Stimulated activated naive CD8-positive, alpha-beta T cell treated with anti-CD3 and anti-CD28 coated beads, Interleukin-15, Interleukin-2, amounts not matched to agents 100 ng/mL and 50 ng/mL, for 24 hours (primary cell): ENCODE data around the gene PDE1A.

ENCODE experiments used
- H3K27ac Mint-ChIP-seq: one replicate; pipeline ENCODE4 v1.8.0; 2021; ENCODE audit warnings: mild to moderate bottlenecking, mixed read lengths
- H3K27me3 Mint-ChIP-seq: one replicate; pipeline ENCODE4 v1.8.0; 2021; ENCODE audit warnings: mixed read lengths
- H3K36me3 Mint-ChIP-seq: one replicate; pipeline ENCODE4 v1.8.0; 2021; ENCODE audit warnings: low read depth, mixed read lengths
- H3K4me1 Mint-ChIP-seq: one replicate; pipeline ENCODE4 v1.8.0; 2021; ENCODE audit warnings: low read depth, mixed read lengths
- H3K4me3 Mint-ChIP-seq: one replicate; pipeline ENCODE4 v1.8.0; 2021; ENCODE audit warnings: mild to moderate bottlenecking, mixed read lengths
- H3K9me3 Mint-ChIP-seq: one replicate; pipeline ENCODE4 v1.8.0; 2021; ENCODE audit warnings: mixed read lengths

The PDE1A gene

GRCh38 chr2:182193291-182193690, 233.5 kb downstream of the PDE1A start:
- H3K27ac Mint-ChIP-seq = no peak overlapping the region

GRCh38 chr2:182191061-182191460, 235.8 kb downstream of the PDE1A start:
- H3K4me3 Mint-ChIP-seq = no peak overlapping the region
- H3K36me3 Mint-ChIP-seq = no peaks in the 10 kb centered on the region
- no peaks in the 10 kb centered on the region for H3K9me3 Mint-ChIP-seq
- H3K27me3 Mint-ChIP-seq = peaks cover 9% of the 10 kb centered on the region
- H3K4me1 Mint-ChIP-seq = no peaks in the 10 kb centered on the region
- H3K27ac Mint-ChIP-seq = no peak overlapping the region

More at GRCh38 chr2:182193291-182193690, 233.5 kb downstream of the PDE1A start:
- Mint-ChIP-seq H3K36me3 (no peaks in the 10 kb centered on the region), H3K27me3 (no peaks in the 10 kb centered on the region), H3K4me1 (no peaks in the 10 kb centered on the region), H3K4me3 (no peak overlapping the region), H3K9me3 (no peaks in the 10 kb centered on the region)

- Mint-ChIP-seq H3K4me3 (no peak overlapping the region), H3K27ac (no peak overlapping the region), H3K4me1 (no peaks in the 10 kb centered on the region), H3K9me3 (peaks cover 5% of the 10 kb centered on the region), H3K36me3 (no peaks in the 10 kb centered on the region), H3K27me3 (peaks cover 14% of the 10 kb centered on the region)
Observed at GRCh38 chr2:182187130-182187529, 239.7 kb downstream of the PDE1A start.

GRCh38 chr2:182186132-182186735, 240.6 kb downstream of the PDE1A start:
- H3K4me3 Mint-ChIP-seq = no peak overlapping the region
- H3K4me1 Mint-ChIP-seq = no peaks in the 10 kb centered on the region
- peaks cover 5% of the 10 kb centered on the region for H3K9me3 Mint-ChIP-seq
- peaks cover 15% of the 10 kb centered on the region for H3K27me3 Mint-ChIP-seq
- no peak overlapping the region for H3K27ac Mint-ChIP-seq
- no peaks in the 10 kb centered on the region for H3K36me3 Mint-ChIP-seq

- H3K4me1 Mint-ChIP-seq = no peaks in the 10 kb centered on the region
- peaks cover 15% of the 10 kb centered on the region for H3K27me3 Mint-ChIP-seq
- no peak overlapping the region for H3K4me3 Mint-ChIP-seq
- no peak overlapping the region for H3K27ac Mint-ChIP-seq
- H3K36me3 Mint-ChIP-seq = no peaks in the 10 kb centered on the region
- peaks cover 5% of the 10 kb centered on the region for H3K9me3 Mint-ChIP-seq
Observed at GRCh38 chr2:182182436-182182835, 244.4 kb downstream of the PDE1A start.

- H3K27ac Mint-ChIP-seq = no peak overlapping the region
- H3K9me3 Mint-ChIP-seq = peaks cover 5% of the 10 kb centered on the region
- no peaks in the 10 kb centered on the region for H3K36me3 Mint-ChIP-seq
- no peak overlapping the region for H3K4me3 Mint-ChIP-seq
- H3K27me3 Mint-ChIP-seq = peaks cover 8% of the 10 kb centered on the region
- no peaks in the 10 kb centered on the region for H3K4me1 Mint-ChIP-seq
Observed at GRCh38 chr2:182181381-182181780, 245.5 kb downstream of the PDE1A start.

GRCh38 chr2:182179176-182179575, 247.7 kb downstream of the PDE1A start:
- peaks cover 6% of the 10 kb centered on the region for H3K27me3 Mint-ChIP-seq

GRCh38 chr2:182173944-182174622, 252.8 kb downstream of the PDE1A start:
- no peak overlapping the region for H3K4me3 Mint-ChIP-seq
- no peaks in the 10 kb centered on the region for H3K9me3 Mint-ChIP-seq
- peaks cover 4% of the 10 kb centered on the region for H3K27me3 Mint-ChIP-seq
- no peaks in the 10 kb centered on the region for H3K4me1 Mint-ChIP-seq
- no peak overlapping the region for H3K27ac Mint-ChIP-seq
- H3K36me3 Mint-ChIP-seq = no peaks in the 10 kb centered on the region

More at GRCh38 chr2:182179176-182179575, 247.7 kb downstream of the PDE1A start:
- peaks cover 5% of the 10 kb centered on the region for H3K9me3 Mint-ChIP-seq
- no peaks in the 10 kb centered on the region for H3K4me1 Mint-ChIP-seq
- H3K27ac Mint-ChIP-seq = no peak overlapping the region
- H3K36me3 Mint-ChIP-seq = no peaks in the 10 kb centered on the region
- no peak overlapping the region for H3K4me3 Mint-ChIP-seq

GRCh38 chr2:182170341-182170740, 256.5 kb downstream of the PDE1A start:
- no peak overlapping the region for H3K4me3 Mint-ChIP-seq

GRCh38 chr2:182167882-182168281, 259.0 kb downstream of the PDE1A start:
- H3K36me3 Mint-ChIP-seq = no peaks in the 10 kb centered on the region
- peaks cover 4% of the 10 kb centered on the region for H3K27me3 Mint-ChIP-seq
- H3K4me1 Mint-ChIP-seq = no peaks in the 10 kb centered on the region
- no peak overlapping the region for H3K4me3 Mint-ChIP-seq
- H3K27ac Mint-ChIP-seq = no peak overlapping the region
- H3K9me3 Mint-ChIP-seq = no peaks in the 10 kb centered on the region

More at GRCh38 chr2:182170341-182170740, 256.5 kb downstream of the PDE1A start:
- no peaks in the 10 kb centered on the region for H3K9me3 Mint-ChIP-seq
- no peaks in the 10 kb centered on the region for H3K36me3 Mint-ChIP-seq
- peaks cover 4% of the 10 kb centered on the region for H3K27me3 Mint-ChIP-seq
- no peak overlapping the region for H3K27ac Mint-ChIP-seq
- H3K4me1 Mint-ChIP-seq = no peaks in the 10 kb centered on the region

- no peaks in the 10 kb centered on the region for H3K9me3 Mint-ChIP-seq
- no peaks in the 10 kb centered on the region for H3K36me3 Mint-ChIP-seq
- no peaks in the 10 kb centered on the region for H3K4me1 Mint-ChIP-seq
- H3K4me3 Mint-ChIP-seq = no peak overlapping the region
- no peak overlapping the region for H3K27ac Mint-ChIP-seq
- peaks cover 3% of the 10 kb centered on the region for H3K27me3 Mint-ChIP-seq
Observed at GRCh38 chr2:182166841-182167240, 260.0 kb downstream of the PDE1A start.

- Mint-ChIP-seq H3K4me1 (no peaks in the 10 kb centered on the region), H3K9me3 (no peaks in the 10 kb centered on the region), H3K36me3 (no peaks in the 10 kb centered on the region), H3K27me3 (no peaks in the 10 kb centered on the region), H3K27ac (no peak overlapping the region), H3K4me3 (no peak overlapping the region)
Observed at GRCh38 chr2:182166406-182166805, 260.4 kb downstream of the PDE1A start.

GRCh38 chr2:182165202-182165601, 261.6 kb downstream of the PDE1A start:
- Mint-ChIP-seq H3K27ac (no peak overlapping the region), H3K9me3 (no peaks in the 10 kb centered on the region), H3K4me1 (no peaks in the 10 kb centered on the region), H3K4me3 (no peak overlapping the region), H3K36me3 (no peaks in the 10 kb centered on the region), H3K27me3 (peaks cover 5% of the 10 kb centered on the region)

GRCh38 chr2:182164686-182165085, 262.1 kb downstream of the PDE1A start:
- Mint-ChIP-seq H3K9me3 (no peaks in the 10 kb centered on the region), H3K27me3 (peaks cover 5% of the 10 kb centered on the region), H3K36me3 (no peaks in the 10 kb centered on the region), H3K4me3 (no peak overlapping the region), H3K4me1 (no peaks in the 10 kb centered on the region), H3K27ac (no peak overlapping the region)

- no peak overlapping the region for H3K27ac Mint-ChIP-seq
- no peaks in the 10 kb centered on the region for H3K36me3 Mint-ChIP-seq
- no peaks in the 10 kb centered on the region for H3K9me3 Mint-ChIP-seq
- H3K4me1 Mint-ChIP-seq = no peaks in the 10 kb centered on the region
- peaks cover 5% of the 10 kb centered on the region for H3K27me3 Mint-ChIP-seq
- no peak overlapping the region for H3K4me3 Mint-ChIP-seq
Observed at GRCh38 chr2:182163878-182164277, 263.0 kb downstream of the PDE1A start.

GRCh38 chr2:182148344-182148743, 278.5 kb downstream of the PDE1A start:
- Mint-ChIP-seq H3K4me1 (no peaks in the 10 kb centered on the region), H3K27me3 (peaks cover 3% of the 10 kb centered on the region), H3K36me3 (no peaks in the 10 kb centered on the region), H3K4me3 (no peak overlapping the region), H3K9me3 (no peaks in the 10 kb centered on the region), H3K27ac (no peak overlapping the region)
